Left ventricle myocardium superior (tissue), 1 donor: ENCODE data around the gene TMED10. TPM values are rescaled to one million over a fixed set of nuclear protein-coding genes. Genes with fewer than 3 reads are reported as not detected.
A peak's percentile ranks its signal among the peaks of the same experiment; 100 is the strongest.
"Not testable (repeated sequence)": the region's sequence is repeated elsewhere in the genome, so short reads cannot be mapped to it uniquely, and the experiment has no call there.

Source experiments
- ATAC-seq: fragments of 200-7000 bp; cut with Tn5 transposase; one replicate; pipeline ENCODE4 v1.9.1; 2020; ENCODE audit warnings: mild to moderate bottlenecking, moderate library complexity
- DNase-seq: peaks from one replicate; pipeline ENCODE4 v3.0.0-alpha.2; 2020
- intact Hi-C: fragments of 100-400 bp; cut with micrococcal nuclease; formaldehyde crosslinking; loops from one replicate; pipeline ENCODE4 v1.11.0; 2022
- total RNA-seq: library from RNA; stranded (reverse); fragmentation: NEBNext Ultra II Directional; extraction: Animal tissue kit (Norgen Biotek cat#: 25700); gene quantifications from one replicate; pipeline ENCODE4 v1.2.1, GENCODE V29; 2021
- donor health status: DM: no; HTN: yes; CAD: no; lungs with severe emphysema.

Gene TMED10
- total RNA-seq, 1 donor from 2014 or later: 266 TPM

GRCh38 chr14:75197338-75197737 lies 20.9 kb upstream of the TMED10 start:
- intact Hi-C loops: no loop called here

GRCh38 chr14:75196468-75196867 lies 20.1 kb upstream of the TMED10 start:
- peak; percentile 26 for ATAC-seq
- DNase-seq: no peak
- intact Hi-C loops: no loop called here

More at GRCh38 chr14:75197338-75197737, 20.9 kb upstream of the TMED10 start:
- no peak for ATAC-seq
- DNase-seq: no peak

- DNase-seq (no peak), ATAC-seq (no peak)
- intact Hi-C loops: no loop called here
These were observed 19.7 kb upstream of the TMED10 start for GRCh38 chr14:75196064-75196463.

GRCh38 chr14:75191100-75191499 lies 14.7 kb upstream of the TMED10 start:
- peak; percentile 87 for ATAC-seq
- peak; percentile 39 for DNase-seq
- intact Hi-C loops: no loop called here

GRCh38 chr14:75190023-75190422 lies 13.6 kb upstream of the TMED10 start:
- DNase-seq: no peak
- intact Hi-C loops: no loop called here
- ATAC-seq: no peak

- peak; percentile 71 for ATAC-seq
- intact Hi-C loops: no loop called here
- no peak for DNase-seq
These were observed 12.3 kb upstream of the TMED10 start for GRCh38 chr14:75188520-75189268.

- DNase-seq (no peak), ATAC-seq (no peak)
- intact Hi-C loops: no loop called here
These were observed 11.7 kb upstream of the TMED10 start for GRCh38 chr14:75188086-75188485.

GRCh38 chr14:75186953-75187352 lies 10.5 kb upstream of the TMED10 start:
- no peak for DNase-seq
- intact Hi-C loops: no loop called here
- no peak for ATAC-seq

GRCh38 chr14:75185251-75186040 lies 9.0 kb upstream of the TMED10 start:
- intact Hi-C loops: no loop called here
- DNase-seq (no peak), ATAC-seq (no peak)

GRCh38 chr14:75184492-75184891 lies 8.1 kb upstream of the TMED10 start:
- intact Hi-C loops: no loop called here
- ATAC-seq: no peak
- DNase-seq: no peak

GRCh38 chr14:75184039-75184438 lies 7.6 kb upstream of the TMED10 start:
- DNase-seq: no peak

GRCh38 chr14:75183225-75183624 lies 6.8 kb upstream of the TMED10 start:
- no peak for DNase-seq
- intact Hi-C loops: no loop called here
- no peak for ATAC-seq

More at GRCh38 chr14:75184039-75184438, 7.6 kb upstream of the TMED10 start:
- ATAC-seq: no peak
- intact Hi-C loops: no loop called here

GRCh38 chr14:75182821-75183220 lies 6.4 kb upstream of the TMED10 start:
- no peak for DNase-seq
- ATAC-seq: peak; percentile 57
- intact Hi-C loops: no loop called here

- ATAC-seq, DNase-seq, intact Hi-C loops: not testable (repeated sequence)
These were observed 5.8 kb upstream of the TMED10 start for GRCh38 chr14:75182163-75182562.

GRCh38 chr14:75181293-75182062 lies 5.1 kb upstream of the TMED10 start:
- intact Hi-C loops: no loop called here
- no peak for DNase-seq
- ATAC-seq: no peak

- intact Hi-C loops: no loop called here
These were observed 703 bp downstream of the TMED10 start for GRCh38 chr14:75175677-75176141.

GRCh38 chr14:75174066-75174465 lies 2.3 kb downstream of the TMED10 start:
- ATAC-seq (no peak), DNase-seq (no peak)
- intact Hi-C loops: no loop called here

More at GRCh38 chr14:75175677-75176141, 703 bp downstream of the TMED10 start:
- ATAC-seq (no peak), DNase-seq (no peak)

- ATAC-seq: no peak
- no peak for DNase-seq
- intact Hi-C loops: no loop called here
These were observed 5.6 kb downstream of the TMED10 start for GRCh38 chr14:75170772-75171171.

- no peak for DNase-seq
- intact Hi-C loops: no loop called here
- ATAC-seq: no peak
These were observed 7.7 kb downstream of the TMED10 start for GRCh38 chr14:75168586-75169335.
